Measurements from ENCODE around the gene JPH2.

JPH2 gene

DNA sequence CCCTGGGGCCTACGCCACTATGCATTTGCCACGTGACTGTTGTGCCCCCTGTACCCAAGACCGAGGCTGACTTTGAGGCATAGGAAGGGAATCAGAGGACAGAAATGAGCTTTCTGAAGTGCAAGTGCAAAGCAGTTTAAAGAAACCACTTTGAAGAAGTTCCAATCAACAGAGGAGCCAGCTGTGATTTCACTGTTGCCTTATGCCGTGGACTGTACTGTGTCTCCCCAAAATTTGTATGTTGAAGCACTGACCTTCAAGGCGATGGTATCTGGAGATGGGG is 111.1 kb downstream of the JPH2 start:
- no peak for DNase-seq (ENCODE audit: low read depth)
- H3K4me3 ChIP-seq (ENCODE audit: low read depth, low read length), result no peak overlapping the region
- TF ChIP-seq CTCF (IDR thresholded peaks at IDR 0.05; ENCODE audit: low read depth, low read length, missing control alignments), result no peak

GRCh38 chr20:44075191-44075949 is 111.6 kb downstream of the JPH2 start:
- no peak for DNase-seq (ENCODE audit: low read depth)
- TF ChIP-seq CTCF (IDR thresholded peaks at IDR 0.05; ENCODE audit: low read depth, low read length, missing control alignments), result no peak

DNA sequence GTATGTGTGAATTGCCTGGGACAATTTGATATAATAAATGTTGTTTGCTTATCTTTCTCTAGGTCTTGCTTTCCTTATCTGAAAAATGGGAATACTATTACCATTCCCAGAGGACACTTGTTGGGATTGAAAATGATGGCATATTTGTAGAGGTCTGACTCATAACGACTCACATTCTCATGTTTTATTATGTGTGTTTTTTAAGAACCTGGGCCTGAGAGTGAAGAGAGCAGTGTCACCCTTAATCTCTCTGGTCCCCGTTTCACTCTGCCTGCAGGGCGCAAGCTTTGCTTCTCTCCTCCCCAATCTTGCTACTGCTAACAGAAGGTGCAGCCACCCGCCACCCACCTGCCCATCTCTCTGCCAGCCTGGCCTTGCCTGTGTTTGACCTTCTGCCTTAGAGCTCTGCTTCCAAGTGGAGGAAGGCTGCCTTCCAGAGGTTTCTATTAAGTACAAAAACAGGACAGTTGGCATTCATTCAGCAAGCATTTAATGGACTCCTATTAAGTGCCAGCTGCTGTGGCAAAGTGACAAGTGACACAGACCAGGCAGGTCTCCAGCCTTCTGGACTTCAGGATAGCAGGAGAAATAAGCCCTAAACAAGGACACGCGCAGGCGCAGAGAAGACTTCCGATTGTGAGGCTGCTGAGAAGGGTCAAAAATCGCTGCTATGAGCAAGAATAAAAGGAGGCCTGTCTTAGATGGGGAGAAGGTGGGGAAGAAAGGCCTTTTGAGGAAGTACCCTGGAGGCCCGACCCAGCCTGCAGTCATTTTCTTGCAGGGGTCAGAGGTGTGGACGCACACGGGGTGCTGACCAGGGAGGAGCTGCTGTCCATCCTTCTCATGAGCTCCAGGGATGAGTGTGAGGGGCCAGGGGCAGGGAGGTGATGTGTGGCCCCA is 112.5 kb downstream of the JPH2 start:
- TF ChIP-seq CTCF (IDR thresholded peaks at IDR 0.05; ENCODE audit: low read depth, low read length, missing control alignments), result no peak
- H3K4me3 ChIP-seq (ENCODE audit: low read depth, low read length), result no peak overlapping the region
- no peak for DNase-seq (ENCODE audit: low read depth)

More at GRCh38 chr20:44075191-44075949, 111.6 kb downstream of the JPH2 start:
- no peak overlapping the region for H3K4me3 ChIP-seq (ENCODE audit: low read depth, low read length)

- H3K4me3 ChIP-seq (ENCODE audit: low read depth, low read length), result no peak overlapping the region
- no peak for TF ChIP-seq CTCF (IDR thresholded peaks at IDR 0.05; ENCODE audit: low read depth, low read length, missing control alignments)
- DNase-seq (ENCODE audit: low read depth), result no peak
Observed at GRCh38 chr20:44073675-44074071, 113.3 kb downstream of the JPH2 start.

DNA sequence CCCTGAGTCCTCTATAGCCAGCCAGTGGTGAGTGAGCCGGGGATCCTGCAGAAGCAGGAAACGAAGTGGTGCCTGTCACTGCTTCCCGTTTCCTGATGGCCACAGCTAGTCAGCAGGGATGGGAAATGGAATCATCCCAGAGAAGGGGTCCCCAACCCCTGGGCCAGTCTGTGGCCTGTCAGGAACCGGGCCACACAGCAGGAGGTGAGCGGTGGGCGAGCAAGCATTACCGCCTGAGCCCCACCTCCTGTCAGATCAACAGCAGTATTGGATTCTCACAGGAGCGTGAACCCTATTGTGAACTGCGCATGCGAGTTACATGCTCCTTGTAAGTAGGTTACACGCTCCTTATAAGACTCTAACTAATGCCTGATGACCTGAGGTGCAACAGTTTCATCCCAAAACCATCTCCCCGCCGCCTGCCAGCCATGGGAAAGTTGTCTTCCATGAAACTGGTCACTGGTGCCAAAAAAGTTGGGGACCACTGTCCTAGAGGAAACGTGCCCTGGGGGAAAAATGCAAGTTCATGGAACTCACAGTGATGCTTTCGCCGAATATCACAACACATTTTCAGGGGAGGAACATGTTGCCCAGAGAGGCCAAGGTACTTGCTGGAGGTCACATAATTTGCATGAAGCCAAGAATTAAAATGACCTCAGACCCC is 113.8 kb downstream of the JPH2 start:
- no peak for DNase-seq (ENCODE audit: low read depth)
- no peak overlapping the region for H3K4me3 ChIP-seq (ENCODE audit: low read depth, low read length)
- TF ChIP-seq CTCF (IDR thresholded peaks at IDR 0.05; ENCODE audit: low read depth, low read length, missing control alignments), result no peak

DNA sequence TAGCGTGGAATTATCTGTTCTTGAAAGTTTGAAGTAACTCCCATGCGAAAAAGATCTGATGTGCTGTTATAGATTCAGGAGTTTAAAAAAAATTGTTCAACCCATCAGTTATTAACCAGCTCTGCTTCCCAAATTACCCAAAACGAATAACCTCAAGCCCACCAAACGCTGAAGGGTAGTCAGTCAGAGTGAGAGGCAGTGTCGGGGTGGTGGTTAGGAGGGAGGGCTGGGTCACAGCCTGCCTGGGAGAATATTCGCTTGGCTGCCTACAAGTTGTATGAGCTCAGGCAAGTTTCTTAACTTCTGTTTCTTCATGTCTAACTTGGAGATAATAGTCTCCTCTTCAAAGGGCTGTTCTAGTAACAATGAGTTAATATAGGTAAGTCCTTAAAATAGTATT is 114.6 kb downstream of the JPH2 start:
- TF ChIP-seq CTCF (IDR thresholded peaks at IDR 0.05; ENCODE audit: low read depth, low read length, missing control alignments), result no peak
- no peak overlapping the region for H3K4me3 ChIP-seq (ENCODE audit: low read depth, low read length)
- DNase-seq (ENCODE audit: low read depth), result no peak

Measured in GM12864 (cell line).